GM12891 (cell line): ENCODE measurements around the gene ASF1B.

Experiments used
- DNase-seq: peaks from one replicate; pipeline ENCODE4 v3.0.0; 2011; ENCODE audit warnings: low spot score; ENCODE audit not compliant: insufficient read length
- FAIRE-seq: peaks from 2 replicates; lab custom pipeline; 2011; peaks lifted over from hg19 to GRCh38; lab: Jason Lieb, UNC
- PAX5 ChIP-seq: IDR thresholded peaks from 2 replicates; pipeline ENCODE4 v1.6.1; 2011; ENCODE audit warnings: low read length, moderate library complexity, mild to moderate bottlenecking; ENCODE audit not compliant: insufficient read depth, severe bottlenecking
- POLR2A ChIP-seq: IDR thresholded peaks from 2 replicates; pipeline ENCODE4 v1.6.1; 2011; ENCODE audit warnings: low read depth, low read length, control low read depth
- POLR2AphosphoS5 ChIP-seq: IDR thresholded peaks from 2 replicates; pipeline ENCODE4 v1.6.1; 2011; ENCODE audit warnings: low read depth, low read length, control low read depth
- POU2F2 ChIP-seq: IDR thresholded peaks from 2 replicates; pipeline ENCODE4 v1.6.1; 2011; ENCODE audit warnings: low read depth, mild to moderate bottlenecking, control low read depth, low read length, moderate library complexity
- SPI1 ChIP-seq: IDR thresholded peaks from 2 replicates; pipeline ENCODE4 v1.6.1; 2011; ENCODE audit warnings: low read depth, low read length, control low read depth
- TAF1 ChIP-seq: IDR thresholded peaks from 2 replicates; pipeline ENCODE4 v1.6.1; 2011; ENCODE audit warnings: low read depth, low read length, control low read depth

The ASF1B gene

DNA sequence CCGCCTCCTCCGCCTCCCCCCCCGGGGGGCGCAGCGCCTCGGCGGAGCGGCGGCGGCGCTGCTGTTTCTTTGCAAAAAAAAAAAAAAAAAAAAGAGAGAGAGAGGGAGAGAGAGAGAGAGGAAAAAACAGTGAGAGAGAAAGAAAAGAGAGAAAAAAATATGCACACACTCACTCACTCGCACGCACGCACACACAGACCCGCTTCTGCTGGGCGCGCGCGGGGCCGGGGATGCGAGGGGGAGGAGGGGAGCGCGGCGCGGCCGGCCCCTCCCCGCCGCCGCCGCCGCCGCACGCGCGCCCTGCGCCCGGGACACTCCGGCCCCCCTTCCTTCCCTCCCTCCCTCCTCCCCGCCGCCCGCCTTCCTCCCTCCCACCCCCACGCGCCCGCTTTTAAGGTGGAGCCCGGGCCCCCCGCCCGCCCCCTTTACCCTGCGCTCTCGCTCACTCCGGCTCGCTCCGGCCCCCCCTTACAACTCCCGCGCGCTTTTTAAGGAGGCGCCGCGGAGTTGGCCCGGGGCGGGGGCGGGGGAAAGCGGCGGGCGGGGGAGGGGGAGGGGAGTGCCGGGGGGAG, 45.8 kb downstream of the ASF1B start, which contains the start of gene SAMD1:
SAMD1 (minus strand) TSS at position 243 of the 572 bp plus-strand sequence.
- FAIRE-seq (peak; percentile 85), DNase-seq (peak; percentile 76)
- no peak for TF ChIP-seq POLR2A
- TF ChIP-seq PAX5 = no peak
- no peak for TF ChIP-seq POLR2AphosphoS5
- TF ChIP-seq SPI1 = no peak
- no peak for TF ChIP-seq POU2F2

DNA sequence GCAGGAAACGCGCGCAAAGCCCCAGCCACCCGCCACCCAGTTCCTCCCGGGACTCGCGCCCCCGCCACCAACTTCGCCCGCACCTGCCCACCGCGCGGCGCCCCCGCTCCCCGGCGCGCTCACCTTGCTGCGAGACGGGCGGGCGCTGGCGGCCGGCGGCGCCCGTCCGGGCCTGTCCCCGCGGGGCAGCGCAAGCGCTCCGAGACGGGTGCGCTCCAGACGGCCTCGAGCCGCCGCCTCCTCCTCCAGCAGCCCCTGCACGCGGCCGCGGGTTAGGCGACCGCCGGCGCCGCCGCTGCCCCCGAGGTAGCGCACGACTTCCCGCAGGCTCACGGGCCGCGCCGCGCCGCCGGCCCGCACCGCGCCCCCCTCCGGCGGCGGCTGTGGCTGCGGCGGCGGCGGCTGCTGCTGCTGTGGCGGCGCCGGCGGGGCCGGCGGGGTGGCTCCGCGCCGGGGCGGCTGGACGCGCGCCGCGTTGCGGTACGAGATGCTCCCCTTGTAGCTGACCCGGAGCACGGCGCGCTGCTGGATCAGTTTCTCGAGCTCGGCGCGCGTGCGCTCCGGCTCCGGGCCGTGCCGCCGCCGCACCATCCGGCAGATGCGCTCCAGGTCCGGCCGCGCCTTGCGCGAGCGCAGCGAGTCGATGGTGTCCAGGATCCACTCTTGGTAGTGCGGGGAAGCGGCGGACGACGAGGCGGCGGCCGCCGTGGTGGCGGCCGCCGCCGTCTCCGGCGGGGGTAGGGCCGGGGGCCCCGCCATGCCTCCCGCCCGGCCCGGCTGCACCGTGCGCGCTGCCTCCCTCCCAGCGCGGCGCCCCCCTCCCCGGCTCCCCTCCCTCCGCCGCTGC, 46.5 kb downstream of the ASF1B start:
- TF ChIP-seq POLR2A (no peak), PAX5 (no peak), POU2F2 (no peak), POLR2AphosphoS5 (no peak), SPI1 (no peak)
- FAIRE-seq (peak; percentile 86), DNase-seq (peak; percentile 59)

DNA sequence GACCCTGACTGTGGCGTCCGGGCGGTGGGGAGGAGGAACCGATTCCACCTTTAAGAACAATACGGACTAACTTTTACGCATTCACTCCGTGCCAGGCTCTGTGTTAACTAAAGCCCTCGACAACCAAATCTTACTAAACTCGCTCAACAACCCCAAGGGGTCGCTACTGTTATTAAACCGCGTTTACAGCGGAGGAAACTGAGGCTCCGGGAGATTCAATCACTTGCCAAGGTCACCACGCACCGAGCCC, 47.1 kb downstream of the ASF1B start:
- no peak for TF ChIP-seq POLR2A
- TF ChIP-seq TAF1 = no peak
- no peak for TF ChIP-seq POLR2AphosphoS5
- TF ChIP-seq SPI1 = no peak
- no peak for TF ChIP-seq PAX5
- TF ChIP-seq POU2F2 = no peak
- FAIRE-seq = no peak
- DNase-seq = no peak

DNA sequence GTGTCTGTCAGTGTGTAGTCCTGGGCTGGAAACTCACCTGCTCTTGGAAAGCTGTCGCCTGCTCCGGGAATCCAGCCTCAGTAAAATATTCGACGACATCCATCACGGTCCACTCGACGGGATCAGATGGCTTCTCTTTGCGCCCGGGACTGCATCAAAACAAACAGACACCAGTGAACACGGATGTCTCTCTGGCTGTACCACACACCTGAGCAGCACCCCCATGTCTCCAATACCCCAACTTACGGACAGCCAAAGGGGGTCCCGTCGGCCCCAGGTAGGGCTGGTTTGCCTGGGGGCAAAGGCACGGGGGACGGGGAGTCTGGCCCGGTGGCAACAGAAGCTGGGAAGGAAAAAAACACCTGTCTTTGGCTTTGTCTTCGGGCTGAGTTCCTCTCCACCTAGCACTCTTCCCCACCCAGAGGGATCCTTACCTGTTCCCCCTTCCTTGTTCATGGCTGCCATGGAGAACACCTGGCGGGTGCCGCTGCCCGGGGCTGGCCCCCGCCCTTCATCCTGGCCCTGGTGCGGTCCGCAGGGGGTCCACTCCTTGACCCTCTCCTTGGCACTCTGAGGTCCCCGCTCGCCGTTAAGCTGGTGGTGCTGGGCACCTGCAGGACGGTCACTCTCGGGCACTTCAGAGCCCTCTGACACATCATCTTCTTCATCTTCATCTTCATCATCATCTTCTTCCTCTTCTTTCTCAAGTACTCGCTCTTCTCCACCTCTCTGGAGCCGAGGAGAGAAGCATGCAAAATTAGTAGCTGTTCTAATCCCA, 47.6 kb downstream of the ASF1B start:
- TF ChIP-seq TAF1 (no peak), PAX5 (no peak), POU2F2 (no peak), POLR2AphosphoS5 (no peak), POLR2A (no peak), SPI1 (no peak)

DNA sequence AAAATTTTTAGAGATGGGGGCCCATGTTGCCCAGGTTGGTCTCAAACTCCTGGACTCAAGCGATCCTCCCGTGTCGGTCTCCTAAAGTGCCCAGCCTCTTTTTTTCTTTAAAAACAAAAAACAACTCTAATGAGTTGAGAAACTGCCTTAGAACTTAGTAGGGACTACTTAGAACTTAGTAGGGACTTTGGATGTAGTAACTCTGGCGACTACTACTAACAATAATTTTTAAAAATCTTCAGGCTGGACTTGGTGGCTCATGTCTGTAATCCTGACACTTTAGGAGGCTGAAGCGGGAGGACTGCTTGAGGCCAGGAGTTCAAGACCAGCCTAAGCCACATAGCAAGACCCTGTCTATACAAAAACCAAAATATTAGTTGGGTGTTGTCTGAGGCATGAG, 50.3 kb downstream of the ASF1B start:
- FAIRE-seq (no peak), DNase-seq (no peak)
- no peak for TF ChIP-seq POLR2AphosphoS5
- TF ChIP-seq PAX5 = no peak
- TF ChIP-seq POU2F2 = no peak
- no peak for TF ChIP-seq TAF1

More for the DNA sequence above, 47.6 kb downstream of the ASF1B start:
- FAIRE-seq (peak; percentile 69), DNase-seq (no peak)

DNA sequence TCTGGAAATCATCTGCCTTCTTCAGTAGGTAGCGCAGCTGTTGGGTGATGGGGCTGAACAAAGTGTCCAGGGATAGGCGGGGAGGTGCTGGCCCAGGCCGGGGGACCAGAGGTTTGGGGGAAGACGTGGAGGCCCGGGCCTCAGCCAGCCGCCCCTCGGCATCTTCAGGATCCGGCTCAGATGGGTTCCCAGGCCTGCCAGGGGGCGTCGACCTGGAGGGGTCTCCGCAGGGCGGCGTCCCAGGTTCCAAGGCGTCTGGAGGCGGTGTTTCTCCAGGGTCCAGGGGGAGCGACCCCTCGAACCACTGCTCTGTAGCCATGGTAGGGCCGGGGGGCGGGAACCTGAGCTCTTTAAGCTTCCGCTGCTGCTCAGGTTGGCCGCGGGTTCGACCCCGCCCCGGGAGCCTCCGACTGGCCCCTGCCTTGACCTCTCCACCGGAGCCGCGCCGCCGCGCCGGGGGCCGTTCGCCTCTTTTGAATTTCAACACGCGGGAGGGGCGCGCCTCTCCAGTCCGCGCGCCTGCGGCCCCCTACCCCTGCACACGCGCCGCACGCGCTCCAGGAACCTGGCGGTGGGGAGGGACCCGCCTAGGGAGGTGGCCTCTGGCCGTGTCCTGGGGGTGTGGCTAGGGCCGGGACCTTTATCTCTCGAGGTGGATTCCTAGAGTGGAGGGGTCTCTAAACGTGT, 50.9 kb downstream of the ASF1B start, which contains the start of gene C19orf67:
C19orf67 (minus strand) TSS at position 475 of the 687 bp plus-strand sequence; CDS start at position 319, 156 bp downstream.
- no peak for TF ChIP-seq SPI1
- TF ChIP-seq TAF1 = no peak
- TF ChIP-seq POU2F2 = no peak
- TF ChIP-seq POLR2A = no peak
- TF ChIP-seq PAX5 = no peak
- no peak for TF ChIP-seq POLR2AphosphoS5
- FAIRE-seq (no peak), DNase-seq (no peak)

DNA sequence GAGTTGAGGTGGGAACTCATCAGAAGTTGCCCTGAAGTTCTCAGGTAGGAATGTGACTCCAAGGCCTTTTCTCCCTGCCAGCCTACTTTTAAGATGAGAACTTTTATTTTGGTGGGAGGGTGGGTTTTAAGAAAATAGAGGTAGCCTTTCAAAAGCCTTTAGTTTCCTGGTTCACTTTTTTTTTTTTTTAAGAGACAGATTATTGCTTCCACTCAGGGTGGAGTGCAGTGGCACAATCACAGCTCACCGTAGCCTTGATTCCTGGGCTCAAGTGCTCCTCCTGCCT, 53.8 kb downstream of the ASF1B start:
- FAIRE-seq (no peak), DNase-seq (no peak)
- TF ChIP-seq POLR2A (no peak), SPI1 (no peak), TAF1 (no peak), POLR2AphosphoS5 (no peak), PAX5 (no peak), POU2F2 (no peak)

DNA sequence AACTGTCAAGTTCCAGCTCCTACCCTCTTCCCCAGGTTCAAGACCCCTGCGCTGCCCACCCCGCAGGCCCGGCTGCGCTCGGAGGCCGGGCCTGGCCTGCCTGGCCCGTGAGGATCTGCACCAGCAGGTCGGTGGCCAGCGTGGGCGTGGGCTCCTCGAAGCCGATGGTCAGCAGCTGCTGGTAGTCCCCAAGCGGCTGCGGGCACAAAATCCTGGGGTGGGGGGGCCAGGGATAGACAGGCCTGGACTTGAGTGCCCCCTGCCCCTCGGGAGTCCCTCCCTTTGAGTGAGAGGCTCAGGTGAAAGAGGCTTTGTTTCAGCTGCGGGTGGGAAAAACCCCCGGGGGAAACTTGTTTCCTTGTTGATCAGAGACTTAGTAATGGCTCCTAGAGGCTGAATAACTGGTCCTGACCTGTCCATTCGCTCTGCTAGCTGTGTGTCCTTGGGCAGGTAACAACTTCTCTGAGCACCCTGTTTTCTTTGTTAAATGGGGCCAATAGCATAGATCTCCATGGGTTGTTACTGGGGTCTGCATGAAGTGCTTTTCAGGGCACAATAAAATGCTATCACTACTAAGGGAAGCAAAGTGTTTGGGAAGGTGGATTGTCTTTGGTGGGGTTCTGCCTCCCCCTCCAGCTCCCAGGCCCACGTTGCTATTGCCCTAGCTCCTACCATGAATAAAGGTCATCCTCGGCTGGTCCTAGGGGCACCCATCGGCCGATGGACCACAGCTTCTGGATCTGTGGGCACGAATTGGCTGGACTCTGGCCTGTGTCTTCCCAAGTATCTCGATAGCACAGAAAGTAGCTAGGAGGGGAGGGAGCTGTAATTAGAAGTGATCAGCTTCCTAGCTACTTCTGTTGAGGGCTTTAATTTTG, 54.4 kb downstream of the ASF1B start:
- FAIRE-seq (peak; percentile 56), DNase-seq (no peak)
- TF ChIP-seq PAX5 = no peak
- TF ChIP-seq SPI1 = no peak
- no peak; the same call in 1 of the 2 replicates for TF ChIP-seq TAF1
- no peak for TF ChIP-seq POLR2A
- TF ChIP-seq POU2F2 = no peak
- no peak for TF ChIP-seq POLR2AphosphoS5
